Renal pelvis (tissue), 12 donors: ENCODE data around the gene KLHDC4. TPM values are rescaled to one million over a fixed set of nuclear protein-coding genes. Genes with fewer than 3 reads are reported as not detected.
"Not testable (repeated sequence)": the region's sequence is repeated elsewhere in the genome, so short reads cannot be mapped to it uniquely, and the experiment has no call there.

ENCODE experiments used
- DNase-seq: peaks from one replicate; pipeline ENCODE4 v3.0.0-alpha.2; 2013
- long read RNA-seq, 16 experiments: transcript quantifications; one replicate each; lab custom pipeline, GENCODE V29; 2026
- polyA plus RNA-seq, 3 donors: library from polyadenylated mRNA; unstranded; fragments of 120-200 nt; gene quantifications; one replicate each; pipeline ENCODE4 v1.2.1, GENCODE V29; 2013; ENCODE audit not compliant: insufficient read length in 3 of 3

The KLHDC4 gene
- 10 to 100 TPM; 28.9 to 42.6 (median 41.0) TPM for polyA plus RNA-seq
- long read RNA-seq, donor 1, full-length matches to known transcripts, result 4 of 4 reads
- long read RNA-seq, donor 1, partial matches to known transcripts, result 0 of 4 reads
- long read RNA-seq, donor 1, other reads (novel, unspliced or antisense), result 0 of 4 reads
- long read RNA-seq, donor 2, full-length matches to known transcripts, result 10 of 10 reads
- long read RNA-seq, donor 2, partial matches to known transcripts, result 0 of 10 reads
- long read RNA-seq, donor 2, other reads (novel, unspliced or antisense), result 0 of 10 reads
- long read RNA-seq, donor 3, full-length matches to known transcripts, result 2 of 2 reads
- long read RNA-seq, donor 3, partial matches to known transcripts, result 0 of 2 reads
- long read RNA-seq, donor 3, other reads (novel, unspliced or antisense), result 0 of 2 reads
- long read RNA-seq, donor 4, full-length matches to known transcripts, result 6 of 6 reads
- long read RNA-seq, donor 4, partial matches to known transcripts, result 0 of 6 reads
- long read RNA-seq, donor 4, other reads (novel, unspliced or antisense), result 0 of 6 reads
- long read RNA-seq, donor 5, full-length matches to known transcripts, result 1 of 1 reads
- long read RNA-seq, donor 5, partial matches to known transcripts, result 0 of 1 reads
- long read RNA-seq, donor 5, other reads (novel, unspliced or antisense), result 0 of 1 reads
- long read RNA-seq, donor 6, full-length matches to known transcripts, result 7 of 7 reads
- long read RNA-seq, donor 6, partial matches to known transcripts, result 0 of 7 reads
- long read RNA-seq, donor 6, other reads (novel, unspliced or antisense), result 0 of 7 reads
- long read RNA-seq, donor 7, full-length matches to known transcripts, result 7 of 7 reads
- long read RNA-seq, donor 7, partial matches to known transcripts, result 0 of 7 reads
- long read RNA-seq, donor 7, other reads (novel, unspliced or antisense), result 0 of 7 reads
- long read RNA-seq, donor 8, full-length matches to known transcripts, result 6 of 6 reads
- long read RNA-seq, donor 8, partial matches to known transcripts, result 0 of 6 reads
- long read RNA-seq, donor 8, other reads (novel, unspliced or antisense), result 0 of 6 reads
- long read RNA-seq, donor 9, full-length matches to known transcripts, result 7 of 7 reads
- long read RNA-seq, donor 9, partial matches to known transcripts, result 0 of 7 reads
- long read RNA-seq, donor 9, other reads (novel, unspliced or antisense), result 0 of 7 reads
- long read RNA-seq, donor 10, full-length matches to known transcripts, result 7 of 7 reads
- long read RNA-seq, donor 10, partial matches to known transcripts, result 0 of 7 reads
- long read RNA-seq, donor 10, other reads (novel, unspliced or antisense), result 0 of 7 reads
- long read RNA-seq, donor 11, full-length matches to known transcripts, result 4 of 4 reads
- long read RNA-seq, donor 11, partial matches to known transcripts, result 0 of 4 reads
- long read RNA-seq, donor 11, other reads (novel, unspliced or antisense), result 0 of 4 reads
- long read RNA-seq, donor 12, full-length matches to known transcripts, result 13 of 13 reads
- long read RNA-seq, donor 12, partial matches to known transcripts, result 0 of 13 reads
- long read RNA-seq, donor 12, other reads (novel, unspliced or antisense), result 0 of 13 reads
- long read RNA-seq, donor 13, full-length matches to known transcripts, result 3 of 3 reads
- long read RNA-seq, donor 13, partial matches to known transcripts, result 0 of 3 reads
- long read RNA-seq, donor 13, other reads (novel, unspliced or antisense), result 0 of 3 reads
- long read RNA-seq, donor 14, result 0 reads
- long read RNA-seq, donor 15, result 0 reads
- long read RNA-seq, donor 16, full-length matches to known transcripts, result 9 of 9 reads
- long read RNA-seq, donor 16, partial matches to known transcripts, result 0 of 9 reads
- long read RNA-seq, donor 16, other reads (novel, unspliced or antisense), result 0 of 9 reads

- DNase-seq, result peak; percentile 87
Measured at GRCh38 chr16:87765776-87766484, at the start of gene KLHDC4. Gene KLHDC4 (minus strand): TSS chr16:87765986. CDS start chr16:87765890, 96 bp downstream.

- no peak for DNase-seq
Measured at GRCh38 chr16:87815567-87815966, 49.8 kb upstream of the KLHDC4 start.

GRCh38 chr16:87812200-87812656 lies 46.4 kb upstream of the KLHDC4 start:
- no peak for DNase-seq

GRCh38 chr16:87811454-87811853 lies 45.7 kb upstream of the KLHDC4 start:
- not testable (repeated sequence) for DNase-seq

GRCh38 chr16:87809150-87809902 lies 43.5 kb upstream of the KLHDC4 start:
- no peak for DNase-seq

- no peak for DNase-seq
Measured at GRCh38 chr16:87808108-87808507, 42.3 kb upstream of the KLHDC4 start.

- no peak for DNase-seq
Measured at GRCh38 chr16:87806641-87807546, 41.1 kb upstream of the KLHDC4 start.

GRCh38 chr16:87806261-87806640 lies 40.5 kb upstream of the KLHDC4 start:
- no peak for DNase-seq

GRCh38 chr16:87803385-87803784 lies 37.6 kb upstream of the KLHDC4 start:
- no peak for DNase-seq

- no peak for DNase-seq
Measured at GRCh38 chr16:87802670-87803069, 36.9 kb upstream of the KLHDC4 start.

GRCh38 chr16:87801679-87802259 lies 36.0 kb upstream of the KLHDC4 start:
- DNase-seq, result no peak

GRCh38 chr16:87800497-87800896 lies 34.7 kb upstream of the KLHDC4 start:
- DNase-seq, result no peak

GRCh38 chr16:87795336-87795735 lies 29.6 kb upstream of the KLHDC4 start:
- no peak for DNase-seq

GRCh38 chr16:87794485-87795078 lies 28.8 kb upstream of the KLHDC4 start:
- DNase-seq, result no peak

GRCh38 chr16:87792205-87792565 lies 26.4 kb upstream of the KLHDC4 start:
- no peak for DNase-seq

- no peak for DNase-seq
Measured at GRCh38 chr16:87791295-87792204, 25.8 kb upstream of the KLHDC4 start.
